ENCODE measurements around the gene CYBRD1.
"Not testable (repeated sequence)": the region's sequence is repeated elsewhere in the genome, so short reads cannot be mapped to it uniquely, and the experiment has no call there.

CYBRD1 gene

GRCh38 chr2:171516793-171517192 lies 5.5 kb upstream of the CYBRD1 start:
- DNase-seq, result no peak

GRCh38 chr2:171520471-171520870 lies 1.8 kb upstream of the CYBRD1 start:
- no peak for DNase-seq

- no peak for DNase-seq
Measured at GRCh38 chr2:171521361-171522051, 768 bp upstream of the CYBRD1 start.

GRCh38 chr2:171522788-171523087 lies 464 bp downstream of the CYBRD1 start:
- DNase-seq, result no peak

- no peak for DNase-seq
Measured at GRCh38 chr2:171523088-171524017, 1.1 kb downstream of the CYBRD1 start.

GRCh38 chr2:171524018-171524401 lies 1.7 kb downstream of the CYBRD1 start:
- DNase-seq, result no peak

GRCh38 chr2:171529914-171530313 lies 7.6 kb downstream of the CYBRD1 start:
- no peak for DNase-seq

GRCh38 chr2:171530378-171530777 lies 8.1 kb downstream of the CYBRD1 start:
- DNase-seq, result no peak

- not testable (repeated sequence) for DNase-seq
Measured at GRCh38 chr2:171530859-171531258, 8.6 kb downstream of the CYBRD1 start.

- DNase-seq, result no peak
Measured at GRCh38 chr2:171531291-171531690, 9.0 kb downstream of the CYBRD1 start.

GRCh38 chr2:171531836-171532450 lies 9.7 kb downstream of the CYBRD1 start:
- no peak for DNase-seq

- DNase-seq, result no peak
Measured at GRCh38 chr2:171533331-171533730, 11.1 kb downstream of the CYBRD1 start.

GRCh38 chr2:171535528-171535927 lies 13.3 kb downstream of the CYBRD1 start:
- not testable (repeated sequence) for DNase-seq

- DNase-seq, result no peak
Measured at GRCh38 chr2:171540437-171540836, 18.2 kb downstream of the CYBRD1 start.

GRCh38 chr2:171541202-171541887 lies 19.1 kb downstream of the CYBRD1 start:
- no peak for DNase-seq

- no peak for DNase-seq
Measured at GRCh38 chr2:171545086-171545485, 22.8 kb downstream of the CYBRD1 start.

GRCh38 chr2:171547256-171547655 lies 25.0 kb downstream of the CYBRD1 start:
- DNase-seq, result no peak

GRCh38 chr2:171547720-171548119 lies 25.4 kb downstream of the CYBRD1 start:
- no peak for DNase-seq

GRCh38 chr2:171550613-171551012 lies 28.3 kb downstream of the CYBRD1 start:
- no peak for DNase-seq

- no peak for DNase-seq
Measured at GRCh38 chr2:171551836-171552235, 29.6 kb downstream of the CYBRD1 start.

- DNase-seq, result no peak
Measured at GRCh38 chr2:171553236-171553635, 31.0 kb downstream of the CYBRD1 start.

GRCh38 chr2:171553858-171554257 lies 31.6 kb downstream of the CYBRD1 start:
- no peak for DNase-seq

- DNase-seq, result no peak
Measured at GRCh38 chr2:171554991-171555615, 32.8 kb downstream of the CYBRD1 start.
